ENCODE measurements around the gene CPPED1.

CPPED1 gene

GRCh38 chr16:12788758-12789157 lies 14.9 kb downstream of the CPPED1 start:
- Histone ChIP-seq H3K9ac (ENCODE audit: insufficient read length) (no peak overlapping the region), H3K9me3 (ENCODE audit: low read depth, low read length) (no peaks in the 10 kb centered on the region), H3K36me3 (ENCODE audit: insufficient read depth, low read length) (no peaks in the 10 kb centered on the region), H3K27ac (no peak overlapping the region), H3K4me3 (no peak overlapping the region)
- no peak for DNase-seq (ENCODE audit: low read depth, low spot score)
- TF ChIP-seq FOXP2 (optimal IDR thresholded peaks at IDR 0.05; ENCODE audit: control extremely low read depth, extremely low read length, insufficient read depth) (no peak), EZH2 (IDR thresholded peaks at IDR 0.05) (no peak), POLR2AphosphoS5 (IDR thresholded peaks at IDR 0.05; ENCODE audit: borderline replicate concordance, low read depth, low read length) (no peak)

- TF ChIP-seq EZH2 (IDR thresholded peaks at IDR 0.05) (no peak), POLR2AphosphoS5 (IDR thresholded peaks at IDR 0.05; ENCODE audit: borderline replicate concordance, low read depth, low read length) (no peak)
- no peak for DNase-seq (ENCODE audit: low read depth, low spot score)
- Histone ChIP-seq H3K9me3 (ENCODE audit: low read depth, low read length) (no peaks in the 10 kb centered on the region), H3K9ac (ENCODE audit: insufficient read length) (no peak overlapping the region), H3K27ac (no peak overlapping the region), H3K4me3 (no peak overlapping the region), H3K36me3 (ENCODE audit: insufficient read depth, low read length) (no peaks in the 10 kb centered on the region)
Observed at GRCh38 chr16:12786081-12786480, 17.6 kb downstream of the CPPED1 start.

GRCh38 chr16:12784076-12784475 lies 19.6 kb downstream of the CPPED1 start:
- 0 out of 2 replicates have a peak, but pooled peaks cover 8% of the 10 kb centered on the region for H3K36me3 ChIP-seq (ENCODE audit: insufficient read depth, low read length)
- no peak overlapping the region for H3K27ac ChIP-seq
- no peak for DNase-seq (ENCODE audit: low read depth, low spot score)
- H3K9ac ChIP-seq (ENCODE audit: insufficient read length), result no peak overlapping the region
- H3K4me3 ChIP-seq, result no peak overlapping the region
- TF ChIP-seq EZH2 (IDR thresholded peaks at IDR 0.05) (no peak), POLR2AphosphoS5 (IDR thresholded peaks at IDR 0.05; ENCODE audit: borderline replicate concordance, low read depth, low read length) (no peak), FOXP2 (optimal IDR thresholded peaks at IDR 0.05; ENCODE audit: control extremely low read depth, extremely low read length, insufficient read depth) (no peak)
- no peaks in the 10 kb centered on the region for H3K9me3 ChIP-seq (ENCODE audit: low read depth, low read length)

GRCh38 chr16:12781777-12782176 lies 21.9 kb downstream of the CPPED1 start:
- Histone ChIP-seq H3K27ac (no peak overlapping the region), H3K9me3 (ENCODE audit: low read depth, low read length) (no peaks in the 10 kb centered on the region), H3K9ac (ENCODE audit: insufficient read length) (no peak overlapping the region), H3K4me3 (no peak overlapping the region), H3K36me3 (ENCODE audit: insufficient read depth, low read length) (0 out of 2 replicates have a peak, but pooled peaks cover 8% of the 10 kb centered on the region)
- no peak for TF ChIP-seq EZH2 (IDR thresholded peaks at IDR 0.05)
- no peak for TF ChIP-seq FOXP2 (optimal IDR thresholded peaks at IDR 0.05; ENCODE audit: control extremely low read depth, extremely low read length, insufficient read depth)
- TF ChIP-seq POLR2AphosphoS5 (IDR thresholded peaks at IDR 0.05; ENCODE audit: borderline replicate concordance, low read depth, low read length), result no peak
- DNase-seq (ENCODE audit: low read depth, low spot score), result no peak

GRCh38 chr16:12780467-12780866 lies 23.2 kb downstream of the CPPED1 start:
- no peak overlapping the region for H3K4me3 ChIP-seq
- H3K9ac ChIP-seq (ENCODE audit: insufficient read length), result no peak overlapping the region
- no peaks in the 10 kb centered on the region for H3K9me3 ChIP-seq (ENCODE audit: low read depth, low read length)
- H3K36me3 ChIP-seq (ENCODE audit: insufficient read depth, low read length), result 0 out of 2 replicates have a peak, but pooled peaks cover 8% of the 10 kb centered on the region
- TF ChIP-seq FOXP2 (optimal IDR thresholded peaks at IDR 0.05; ENCODE audit: control extremely low read depth, extremely low read length, insufficient read depth) (no peak), POLR2AphosphoS5 (IDR thresholded peaks at IDR 0.05; ENCODE audit: borderline replicate concordance, low read depth, low read length) (no peak), EZH2 (IDR thresholded peaks at IDR 0.05) (no peak)
- no peak overlapping the region for H3K27ac ChIP-seq
- no peak for DNase-seq (ENCODE audit: low read depth, low spot score)

GRCh38 chr16:12778726-12779125 lies 25.0 kb downstream of the CPPED1 start:
- no peak overlapping the region for H3K4me3 ChIP-seq
- 0 out of 2 replicates have a peak, but pooled peaks cover 8% of the 10 kb centered on the region for H3K36me3 ChIP-seq (ENCODE audit: insufficient read depth, low read length)
- no peak overlapping the region for H3K27ac ChIP-seq
- H3K9me3 ChIP-seq (ENCODE audit: low read depth, low read length), result no peaks in the 10 kb centered on the region
- H3K9ac ChIP-seq (ENCODE audit: insufficient read length), result no peak overlapping the region
- no peak for DNase-seq (ENCODE audit: low read depth, low spot score)
- TF ChIP-seq FOXP2 (optimal IDR thresholded peaks at IDR 0.05; ENCODE audit: control extremely low read depth, extremely low read length, insufficient read depth) (no peak), EZH2 (IDR thresholded peaks at IDR 0.05) (no peak), POLR2AphosphoS5 (IDR thresholded peaks at IDR 0.05; ENCODE audit: borderline replicate concordance, low read depth, low read length) (no peak)

- no peak for DNase-seq (ENCODE audit: low read depth, low spot score)
- Histone ChIP-seq H3K9me3 (ENCODE audit: low read depth, low read length) (no peaks in the 10 kb centered on the region), H3K9ac (ENCODE audit: insufficient read length) (no peak overlapping the region), H3K36me3 (ENCODE audit: insufficient read depth, low read length) (0 out of 2 replicates have a peak, but pooled peaks cover 5% of the 10 kb centered on the region), H3K27ac (no peak overlapping the region), H3K4me3 (no peak overlapping the region)
- TF ChIP-seq POLR2AphosphoS5 (IDR thresholded peaks at IDR 0.05; ENCODE audit: borderline replicate concordance, low read depth, low read length) (no peak), EZH2 (IDR thresholded peaks at IDR 0.05) (no peak)
Observed at GRCh38 chr16:12775656-12776236, 27.9 kb downstream of the CPPED1 start.

DNA sequence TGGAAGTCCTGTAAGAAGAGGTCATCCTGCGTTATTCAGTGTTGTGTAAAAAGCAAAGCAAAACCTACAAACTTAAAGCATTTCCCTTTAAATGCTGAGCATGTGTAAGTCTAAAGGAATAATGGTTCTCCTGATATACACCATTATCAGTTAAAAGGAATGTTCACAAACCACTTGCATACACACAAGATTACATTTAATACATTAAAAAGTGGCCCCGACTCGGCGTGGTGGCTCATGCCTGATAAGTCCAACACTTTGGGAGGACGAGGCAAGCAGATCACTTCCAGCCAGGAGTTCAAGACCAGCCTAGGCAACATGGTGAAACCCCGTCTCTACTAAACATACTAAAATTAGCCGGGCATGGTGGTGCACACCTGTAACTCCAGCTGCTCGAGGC lies 30.5 kb downstream of the CPPED1 start:
- DNase-seq (ENCODE audit: low read depth, low spot score), result no peak
- H3K27ac ChIP-seq, result no peak overlapping the region
- H3K9ac ChIP-seq (ENCODE audit: insufficient read length), result no peak overlapping the region
- no peaks in the 10 kb centered on the region for H3K9me3 ChIP-seq (ENCODE audit: low read depth, low read length)
- no peak overlapping the region for H3K4me3 ChIP-seq
- no peaks in the 10 kb centered on the region for H3K36me3 ChIP-seq (ENCODE audit: insufficient read depth, low read length)
- no peak for TF ChIP-seq EZH2 (IDR thresholded peaks at IDR 0.05)

DNA sequence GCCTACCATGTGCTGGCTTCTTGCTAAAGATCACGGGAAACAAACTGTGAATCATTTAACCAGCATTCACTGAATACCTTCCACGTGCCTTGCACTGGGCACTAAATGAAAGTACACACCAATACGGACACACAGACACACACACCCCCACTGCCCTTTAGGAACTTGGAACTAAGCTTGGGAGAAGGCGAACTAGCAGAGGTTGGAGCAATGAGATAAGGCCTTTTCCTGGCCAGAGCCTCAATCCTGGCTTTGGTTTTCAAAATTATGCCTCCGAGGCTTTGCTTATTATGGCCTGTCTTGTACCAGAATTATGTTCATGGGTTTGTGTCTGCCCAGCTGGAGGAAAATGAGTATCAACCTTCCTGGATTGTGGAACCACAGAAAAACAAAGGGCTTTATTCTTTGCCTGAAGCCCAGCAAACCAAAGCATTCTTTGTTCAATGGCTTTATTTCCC lies 32.3 kb downstream of the CPPED1 start:
- Histone ChIP-seq H3K9me3 (ENCODE audit: low read depth, low read length) (no peaks in the 10 kb centered on the region), H3K36me3 (ENCODE audit: insufficient read depth, low read length) (no peaks in the 10 kb centered on the region), H3K4me3 (no peak overlapping the region), H3K27ac (no peak overlapping the region), H3K9ac (ENCODE audit: insufficient read length) (no peak overlapping the region)
- DNase-seq (ENCODE audit: low read depth, low spot score), result no peak
- TF ChIP-seq POLR2AphosphoS5 (IDR thresholded peaks at IDR 0.05; ENCODE audit: borderline replicate concordance, low read depth, low read length) (no peak), FOXP2 (optimal IDR thresholded peaks at IDR 0.05; ENCODE audit: control extremely low read depth, extremely low read length, insufficient read depth) (no peak), EZH2 (IDR thresholded peaks at IDR 0.05) (no peak)
